GM12872 (cell line): ENCODE data around the gene NAA38.

Experiments used
- TF ChIP-seq, protein P1 (sequence below): IDR thresholded peaks from 3 replicates; pipeline ENCODE4 v1.5.1; 2011; ENCODE audit warnings: low read depth, mild to moderate bottlenecking, low read length, moderate library complexity; ENCODE audit not compliant: insufficient read depth

The NAA38 gene

GRCh38 chr17:7893187-7893880 is 36.0 kb upstream of the NAA38 start:
- TF ChIP-seq, protein P1, sequence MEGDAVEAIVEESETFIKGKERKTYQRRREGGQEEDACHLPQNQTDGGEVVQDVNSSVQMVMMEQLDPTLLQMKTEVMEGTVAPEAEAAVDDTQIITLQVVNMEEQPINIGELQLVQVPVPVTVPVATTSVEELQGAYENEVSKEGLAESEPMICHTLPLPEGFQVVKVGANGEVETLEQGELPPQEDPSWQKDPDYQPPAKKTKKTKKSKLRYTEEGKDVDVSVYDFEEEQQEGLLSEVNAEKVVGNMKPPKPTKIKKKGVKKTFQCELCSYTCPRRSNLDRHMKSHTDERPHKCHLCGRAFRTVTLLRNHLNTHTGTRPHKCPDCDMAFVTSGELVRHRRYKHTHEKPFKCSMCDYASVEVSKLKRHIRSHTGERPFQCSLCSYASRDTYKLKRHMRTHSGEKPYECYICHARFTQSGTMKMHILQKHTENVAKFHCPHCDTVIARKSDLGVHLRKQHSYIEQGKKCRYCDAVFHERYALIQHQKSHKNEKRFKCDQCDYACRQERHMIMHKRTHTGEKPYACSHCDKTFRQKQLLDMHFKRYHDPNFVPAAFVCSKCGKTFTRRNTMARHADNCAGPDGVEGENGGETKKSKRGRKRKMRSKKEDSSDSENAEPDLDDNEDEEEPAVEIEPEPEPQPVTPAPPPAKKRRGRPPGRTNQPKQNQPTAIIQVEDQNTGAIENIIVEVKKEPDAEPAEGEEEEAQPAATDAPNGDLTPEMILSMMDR: no peak

DNA sequence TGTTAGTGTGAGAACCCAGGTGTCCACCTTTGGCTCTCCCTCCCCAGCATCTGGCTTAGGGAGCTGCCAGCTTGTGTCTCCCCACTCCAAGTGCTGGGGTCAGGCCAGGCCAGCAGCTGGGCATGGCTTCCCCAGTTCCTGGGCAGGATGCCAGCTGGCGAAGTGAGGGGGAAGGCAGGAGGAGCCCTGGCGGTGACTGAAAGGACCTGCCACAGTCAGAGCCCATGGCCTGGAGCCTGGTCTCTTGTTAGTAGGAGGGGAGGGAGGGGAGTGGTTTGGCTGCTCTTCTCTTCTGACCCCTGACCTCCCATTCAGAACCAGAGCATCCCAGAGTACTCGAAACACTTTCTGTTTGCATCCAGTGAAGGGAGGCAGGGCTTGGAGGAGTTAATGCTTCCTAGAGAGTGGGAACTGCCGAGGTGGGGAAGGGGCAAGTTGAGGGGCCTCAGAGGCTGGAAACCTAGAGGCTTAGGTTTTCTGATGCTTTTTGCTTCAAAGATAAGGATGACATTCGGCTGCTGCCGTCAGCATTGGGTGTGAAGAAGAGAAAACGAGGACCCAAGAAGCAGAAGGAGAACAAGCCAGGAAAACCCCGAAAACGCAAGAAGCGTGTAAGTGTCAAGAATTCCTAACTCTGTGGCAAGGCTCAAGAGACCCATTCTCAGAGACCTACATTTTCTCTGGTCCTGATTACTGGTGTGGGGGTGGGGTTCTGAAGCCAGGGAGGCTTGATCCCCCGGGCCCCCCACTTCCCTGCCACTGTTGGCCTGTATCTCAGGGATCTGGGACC is 32.0 kb upstream of the NAA38 start:
- TF ChIP-seq, protein P1: peak; percentile 19; the same call in 1 of the 3 replicates

DNA sequence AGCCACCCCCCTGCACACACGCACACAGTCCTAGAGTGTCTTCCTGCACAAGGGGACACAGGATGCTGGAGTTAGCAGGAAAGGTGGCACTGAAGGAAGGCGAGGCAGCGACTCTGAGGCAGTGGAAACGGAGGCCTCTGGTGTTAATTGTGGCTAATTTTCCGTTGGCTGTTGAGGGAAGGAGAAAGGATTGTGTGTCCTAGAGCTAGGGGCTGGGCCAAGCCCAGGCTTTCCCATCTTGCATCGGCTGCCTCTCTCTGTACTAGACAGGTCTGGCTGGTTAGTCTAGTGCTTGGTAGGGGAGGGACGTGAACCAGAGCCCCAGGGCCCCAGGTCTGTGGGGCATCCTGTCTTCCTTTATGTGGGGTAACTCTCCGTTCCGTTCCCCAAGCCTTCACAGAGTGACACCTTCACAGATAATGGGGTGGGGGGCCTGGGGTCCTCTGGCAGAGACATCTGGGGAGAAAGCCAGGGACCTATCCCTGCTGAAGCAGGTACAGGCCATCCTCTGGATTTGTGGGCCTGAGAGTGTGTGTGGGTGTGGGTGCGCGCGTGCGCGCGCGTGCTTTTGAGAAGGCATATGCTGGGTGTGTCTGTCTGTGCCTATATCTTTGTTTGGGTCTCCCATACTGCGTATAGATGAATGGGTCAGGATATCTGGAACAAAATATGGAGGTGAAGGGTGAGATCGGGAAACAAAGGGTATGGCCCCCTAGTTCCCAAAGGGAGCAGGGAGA is 31.0 kb upstream of the NAA38 start, which contains the start of gene CHD3:
TSS of gene CHD3 (plus strand) at position 606 of the 737 bp plus-strand sequence. CDS start 212 bp downstream, outside the sequence.
- TF ChIP-seq, protein P1: no peak

DNA sequence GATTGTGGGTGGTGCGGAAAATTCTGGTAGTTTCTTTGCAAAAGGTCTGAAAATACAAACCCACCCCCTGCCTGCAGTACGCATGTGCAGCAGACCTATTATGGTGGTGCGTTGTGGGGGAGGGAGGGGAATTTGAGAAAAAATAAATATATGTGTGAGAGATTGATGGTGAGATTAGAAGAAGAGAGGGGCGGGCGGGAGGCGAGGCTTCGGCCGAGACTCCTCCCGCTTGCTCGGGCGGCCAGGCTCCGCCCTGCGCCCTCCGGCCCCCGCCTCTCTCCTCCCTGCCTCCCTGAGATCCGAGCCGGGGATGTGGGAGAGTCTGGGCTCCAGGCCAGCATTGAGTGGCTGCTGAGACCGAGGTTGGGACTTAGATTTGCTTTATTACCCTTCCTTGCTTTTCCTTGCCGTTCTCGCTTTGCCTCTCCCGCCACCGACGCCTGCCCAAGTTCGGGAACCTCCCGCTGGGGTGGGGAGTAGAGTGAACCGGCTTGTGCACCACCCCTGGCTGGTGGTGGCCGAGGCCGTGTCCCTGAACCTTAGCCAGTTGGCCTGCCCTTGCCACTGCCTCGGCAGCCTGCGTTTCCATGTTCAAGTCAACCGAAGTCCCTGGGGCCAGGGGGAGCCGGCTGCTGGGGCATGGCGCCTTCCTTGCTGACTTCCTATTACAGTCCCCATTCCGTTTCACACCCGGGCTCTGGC is 30.3 kb upstream of the NAA38 start:
- TF ChIP-seq, protein P1: no peak

DNA sequence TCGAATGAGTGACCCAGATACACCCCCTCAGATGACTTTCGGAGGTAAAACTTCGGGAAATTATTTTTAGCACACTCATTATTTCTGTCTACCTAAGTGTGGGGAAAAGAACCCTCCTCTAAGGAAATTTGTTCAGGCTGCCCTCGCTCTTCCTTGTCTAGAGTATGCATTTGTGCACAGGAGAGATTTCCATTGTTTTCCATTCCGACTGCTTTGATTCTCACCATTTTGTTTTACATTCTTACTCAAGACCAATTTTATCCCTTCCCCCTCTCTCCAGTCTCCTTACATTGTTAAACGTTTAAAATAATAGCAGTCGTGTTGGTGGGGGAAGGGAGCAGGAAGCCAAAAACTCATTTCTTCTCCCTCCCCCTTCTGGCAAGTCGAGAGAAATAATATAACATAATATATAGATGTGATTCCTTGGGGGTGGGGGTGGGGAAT is 29.7 kb upstream of the NAA38 start:
- TF ChIP-seq, protein P1: no peak

DNA sequence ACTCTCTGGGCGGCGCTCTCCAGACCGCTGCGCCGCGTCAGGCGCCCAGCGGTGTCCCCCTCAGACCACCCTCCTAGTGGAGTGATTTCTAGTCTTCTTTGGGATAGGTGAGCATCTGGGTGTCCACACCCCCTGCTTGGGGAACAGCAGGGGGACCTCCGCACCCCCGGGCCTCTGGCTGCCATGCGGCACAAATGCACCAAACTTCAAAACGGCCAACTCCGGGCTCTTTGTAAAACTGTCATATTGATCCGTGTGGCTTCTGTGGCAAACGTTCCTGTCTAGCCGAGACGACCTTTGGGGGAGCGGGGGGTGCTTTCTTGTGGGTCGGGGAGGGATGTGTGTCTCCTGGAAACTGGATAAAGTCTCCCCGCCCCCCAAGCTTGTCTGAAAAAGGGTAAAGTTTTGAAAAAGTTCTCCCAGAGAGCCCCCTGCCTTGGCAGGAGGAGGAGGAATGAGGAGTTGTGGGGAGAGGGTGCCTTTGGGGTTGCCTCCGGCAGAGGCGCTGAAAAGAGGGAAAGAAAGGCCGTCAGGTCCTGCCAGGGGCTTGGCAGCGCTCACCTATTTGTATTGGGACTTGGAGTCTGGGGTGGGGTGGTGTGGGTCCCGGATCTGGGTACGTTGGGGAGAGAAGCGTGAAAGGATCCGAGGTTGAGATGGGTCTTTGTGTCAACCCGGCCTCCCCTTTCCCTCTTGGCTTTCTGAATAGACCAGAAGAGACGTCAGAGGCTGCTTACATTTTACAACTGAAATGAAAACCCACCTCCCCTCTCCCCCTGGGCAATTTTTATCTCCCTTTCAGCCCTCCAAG is 29.1 kb upstream of the NAA38 start:
- TF ChIP-seq, protein P1: no peak
